Right lobe of liver (tissue), 6 donors: ENCODE measurements around the gene HSPA12B. TPM values are rescaled to one million over a fixed set of nuclear protein-coding genes. Genes with fewer than 3 reads are reported as not detected.

Experiments used
- ATAC-seq, 4 donors: fragments of 200-7000 bp; cut with Tn5 transposase; one replicate each; pipeline ENCODE4 v1.9.1; 2020; ENCODE audit warnings: mild to moderate bottlenecking in 4 of 4, moderate library complexity in 4 of 4
- DNase-seq, 3 donors: peaks; one replicate each; pipeline ENCODE4 v3.0.0-alpha.2; 2020
- H3K27ac ChIP-seq, 3 donors: fragments of 200-600 bp; one replicate each; pipeline ENCODE4 v1.8.0; 2022
- H3K27me3 ChIP-seq, 2 donors: fragments of 200-600 bp; one replicate each; pipeline ENCODE4 v1.8.0; 2022
- H3K36me3 ChIP-seq, 4 donors: fragments of 200-600 bp; sonication (generic) in 1 of 4; one replicate each; pipeline versions ENCODE4 v1.5.1 to v1.8.0; 2017 to 2022; ENCODE audit warnings: control low read depth in 1 of 4
- H3K4me1 ChIP-seq, 4 donors: fragments of 200-600 bp; sonication (generic) in 1 of 4; one replicate each; pipeline versions ENCODE4 v1.5.1 to v1.8.0; 2017 to 2022; ENCODE audit warnings: control low read depth in 1 of 4
- H3K4me3 ChIP-seq, 3 donors: fragments of 200-600 bp; one replicate each; pipeline ENCODE4 v1.8.0; 2022
- H3K9me3 ChIP-seq, 4 donors: fragments of 200-600 bp; sonication (generic) in 1 of 4; one replicate each; pipeline versions ENCODE4 v1.5.1 to v1.8.0; 2017 to 2022; ENCODE audit warnings: control low read depth in 1 of 4
- POLR2A ChIP-seq: fragments of 450-650 bp; IDR thresholded peaks from one replicate; pipeline ENCODE4 v1.6.1; 2017; ENCODE audit warnings: antibody characterized with exemption, mild to moderate bottlenecking
- WGBS: methylation state at CpG from one replicate; pipeline ENCODE4 v1.1.6; 2018; ENCODE audit warnings: low coverage, low lambda C conversion rate; ENCODE audit not compliant: insufficient coverage; ENCODE audit errors: missing lambda C conversion rate; 5-methylcytosine and 5-hydroxymethylcytosine counted together
- intact Hi-C, 2 donors: fragments of 100-400 bp; cut with DNase I; formaldehyde crosslinking; loops; one replicate each; pipeline versions ENCODE4 v1.11.2 to v1.14.1; 2022
- total RNA-seq, 6 experiments: library from RNA; depleted of rRNA in 2 of 6; stranded (reverse); fragments of >200 nt in 2 of 6; fragmentation: NEBNext Ultra II Directional in 3 of 6; extraction: Animal tissue kit (Norgen Biotek cat#: 25700) in 3 of 6; gene quantifications; one replicate each; pipeline versions ENCODE4 v1.1.0 to v1.2.4, GENCODE V29; 2016 to 2023
- TF ChIP-seq, protein P1 (sequence below), 4 donors: fragments of 200-600 bp in 3 of 4; fragments of 450-650 bp in 1 of 4; IDR thresholded peaks; one replicate each; pipeline versions ENCODE4 v1.5.1 to v1.8.0; 2016 to 2022; ENCODE audit warnings: antibody characterized with exemption in 4 of 4, mild to moderate bottlenecking in 2 of 4
- donor health status: DM: no; HTN: yes; CAD: no.
- donor health status: DM: no; HTN: no; CAD: no.
- donor health status: DM: no; HTN: no; CAD: no.
- donor health status: DM: no; HTN: yes; CAD: no.
- donor health status: DM: no; HTN: yes; CAD: no.

HSPA12B gene
- total RNA-seq, 6 experiments from 2014 or later: 0.46 to 2.2 (median 0.97) TPM

DNA sequence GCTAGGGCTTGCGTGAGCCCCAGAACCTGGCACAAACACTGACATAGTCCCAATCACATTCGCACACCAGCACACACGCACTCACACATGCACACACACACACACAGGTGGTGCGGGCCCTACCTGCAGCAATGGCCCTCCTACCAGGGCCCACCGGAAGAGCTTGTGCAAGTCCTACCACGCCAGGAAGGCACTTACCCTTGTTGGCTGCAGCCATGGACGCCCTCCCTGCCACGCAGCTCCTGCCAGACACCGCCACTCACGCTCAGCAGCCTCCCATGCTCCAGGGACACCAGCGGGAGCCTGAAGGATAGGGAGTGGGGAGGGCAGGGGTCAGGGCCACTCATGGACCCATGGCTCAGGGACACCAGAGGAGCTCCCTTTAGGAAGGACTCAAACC, 27.4 kb downstream of the HSPA12B start:
- Histone ChIP-seq H3K4me1 (no peaks in the 10 kb centered on the region), H3K4me3 (no peak overlapping the region), H3K27ac (no peak overlapping the region), H3K27me3 (no peaks in the 10 kb centered on the region), H3K36me3 (no peaks in the 10 kb centered on the region), H3K9me3 (no peaks in the 10 kb centered on the region)
- DNase-seq: no peak
- no CpG with 5 or more reads among the region's 11 CpGs for WGBS
- intact Hi-C loops: no loop called here
- ATAC-seq: no peak
- TF ChIP-seq, protein P1, sequence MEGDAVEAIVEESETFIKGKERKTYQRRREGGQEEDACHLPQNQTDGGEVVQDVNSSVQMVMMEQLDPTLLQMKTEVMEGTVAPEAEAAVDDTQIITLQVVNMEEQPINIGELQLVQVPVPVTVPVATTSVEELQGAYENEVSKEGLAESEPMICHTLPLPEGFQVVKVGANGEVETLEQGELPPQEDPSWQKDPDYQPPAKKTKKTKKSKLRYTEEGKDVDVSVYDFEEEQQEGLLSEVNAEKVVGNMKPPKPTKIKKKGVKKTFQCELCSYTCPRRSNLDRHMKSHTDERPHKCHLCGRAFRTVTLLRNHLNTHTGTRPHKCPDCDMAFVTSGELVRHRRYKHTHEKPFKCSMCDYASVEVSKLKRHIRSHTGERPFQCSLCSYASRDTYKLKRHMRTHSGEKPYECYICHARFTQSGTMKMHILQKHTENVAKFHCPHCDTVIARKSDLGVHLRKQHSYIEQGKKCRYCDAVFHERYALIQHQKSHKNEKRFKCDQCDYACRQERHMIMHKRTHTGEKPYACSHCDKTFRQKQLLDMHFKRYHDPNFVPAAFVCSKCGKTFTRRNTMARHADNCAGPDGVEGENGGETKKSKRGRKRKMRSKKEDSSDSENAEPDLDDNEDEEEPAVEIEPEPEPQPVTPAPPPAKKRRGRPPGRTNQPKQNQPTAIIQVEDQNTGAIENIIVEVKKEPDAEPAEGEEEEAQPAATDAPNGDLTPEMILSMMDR (IDR thresholded peaks at IDR 0.05): no peak
- TF ChIP-seq POLR2A: no peak

DNA sequence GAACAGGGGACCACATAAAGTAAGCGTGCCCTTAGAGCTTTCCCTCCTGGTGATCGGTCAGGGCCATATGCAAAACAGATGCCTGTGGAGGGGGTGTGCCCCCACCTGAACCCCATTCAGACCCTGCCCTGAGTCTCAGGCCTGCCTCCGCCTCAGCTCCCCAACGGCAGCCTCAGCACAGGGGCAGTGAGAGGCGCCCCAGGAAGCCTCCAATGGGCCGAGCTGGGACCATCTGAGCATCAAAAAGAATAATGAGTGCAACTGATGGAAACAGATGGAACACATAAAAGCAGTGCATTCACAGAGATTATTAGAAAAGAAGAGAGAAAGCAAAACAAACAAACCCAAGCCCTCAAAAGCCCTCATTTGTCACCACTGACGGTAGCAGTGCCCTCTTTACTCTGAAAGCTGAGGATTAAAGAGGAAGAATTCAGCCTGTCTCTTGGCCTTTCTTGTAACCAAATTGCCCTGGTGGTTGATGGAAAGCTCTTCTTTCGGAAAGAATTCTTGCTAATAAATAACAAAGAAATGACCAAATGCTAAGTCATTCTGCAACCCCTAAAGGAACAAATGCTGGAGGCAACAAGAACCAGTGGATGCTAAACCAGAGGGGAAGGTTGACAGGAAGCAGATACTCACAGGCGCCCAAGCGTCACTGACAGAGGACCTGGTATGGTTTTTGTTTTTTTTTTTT, 28.3 kb downstream of the HSPA12B start:
- WGBS: 74% methylated on average over 8 of the region's 10 CpGs
- Histone ChIP-seq H3K36me3 (no peaks in the 10 kb centered on the region), H3K4me1 (no peaks in the 10 kb centered on the region), H3K9me3 (no peaks in the 10 kb centered on the region), H3K27ac (no peak overlapping the region), H3K4me3 (no peak overlapping the region), H3K27me3 (no peaks in the 10 kb centered on the region)
- no peak for ATAC-seq
- TF ChIP-seq POLR2A: no peak
- TF ChIP-seq, protein P1 (IDR thresholded peaks at IDR 0.05): no peak
- intact Hi-C loops: no loop called here
- no peak for DNase-seq

DNA sequence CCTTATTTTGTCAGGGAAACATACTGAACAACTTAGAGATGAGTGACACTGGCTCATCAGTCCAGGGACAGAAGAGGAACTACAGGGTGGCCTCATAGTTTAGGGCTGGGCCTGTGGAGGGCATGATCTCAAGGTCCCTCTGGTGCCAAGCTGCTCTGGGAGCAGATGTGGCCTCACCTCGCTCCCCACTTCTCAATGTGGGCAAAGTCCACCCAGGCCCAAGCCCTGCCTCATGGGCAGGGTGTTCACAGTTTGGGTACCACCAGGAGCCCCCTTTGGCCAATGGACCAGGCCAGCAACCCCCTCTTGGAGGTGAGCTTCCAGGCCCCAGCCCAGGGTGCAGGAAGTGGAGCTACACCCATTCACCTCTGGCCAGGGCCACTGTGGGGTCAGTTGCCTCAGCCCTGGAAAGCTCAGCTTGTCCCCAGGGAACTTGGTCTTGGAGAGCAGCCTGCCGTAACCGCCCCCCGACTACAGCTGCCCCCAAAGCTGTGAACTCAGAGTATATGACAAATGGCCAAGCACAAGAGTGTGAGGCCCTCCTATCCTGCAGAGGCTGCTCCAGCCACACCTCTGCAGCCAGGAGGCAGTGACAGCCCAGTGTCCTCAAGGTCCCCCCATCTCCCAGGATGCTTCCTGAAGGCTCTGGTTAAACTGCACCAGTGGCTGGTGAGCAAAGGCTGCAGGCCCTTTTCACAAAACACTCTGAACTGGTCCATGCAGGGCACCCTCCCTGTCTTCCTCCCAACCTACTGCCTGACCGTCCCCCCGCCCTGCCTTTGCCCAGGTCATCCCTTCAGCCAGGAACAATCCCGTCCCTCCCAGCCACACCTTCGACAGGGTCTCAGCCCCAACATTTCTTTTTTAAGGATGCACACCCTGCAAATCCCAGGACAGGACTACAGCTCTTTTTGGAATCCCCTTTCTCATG, 31.5 kb downstream of the HSPA12B start:
- TF ChIP-seq, protein P1 (IDR thresholded peaks at IDR 0.05): no peak
- no peak for TF ChIP-seq POLR2A
- H3K4me1 ChIP-seq: peaks cover 0 to 13% (median 4%) of the 10 kb centered on the region in 4 donors
- intact Hi-C loops: no loop called here
- peak in 1 of 3 donors; percentile 39 for DNase-seq
- no peaks in the 10 kb centered on the region for H3K9me3 ChIP-seq
- ATAC-seq: no peak
- no peaks in the 10 kb centered on the region for H3K36me3 ChIP-seq
- no peak overlapping the region for H3K27ac ChIP-seq
- no peaks in the 10 kb centered on the region for H3K27me3 ChIP-seq
- WGBS: 94% methylated on average over 5 of the region's 8 CpGs
- no peak overlapping the region for H3K4me3 ChIP-seq

DNA sequence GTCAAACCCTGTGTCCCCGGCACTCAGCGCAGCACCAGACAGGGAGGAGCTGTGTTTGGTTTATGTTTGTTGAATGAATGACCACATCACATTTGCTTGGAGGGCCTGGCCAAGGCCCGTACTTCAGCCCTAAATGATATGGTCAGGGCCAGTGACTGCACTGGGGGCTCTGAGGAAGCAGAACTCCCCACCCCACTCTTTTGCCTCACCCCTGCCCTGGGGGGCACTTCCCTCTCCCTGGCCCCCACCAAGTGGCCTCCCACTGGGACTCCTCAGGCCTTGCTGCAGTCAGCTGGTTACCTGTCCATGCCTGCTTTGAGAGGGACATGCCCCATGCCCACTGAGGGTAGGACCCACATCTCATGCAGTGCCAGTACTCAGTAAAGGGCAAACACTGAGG, 32.2 kb downstream of the HSPA12B start:
- no peak overlapping the region for H3K27ac ChIP-seq
- ATAC-seq: no peak
- WGBS: 100% methylated on average over 3 of the region's 3 CpGs
- TF ChIP-seq, protein P1 (IDR thresholded peaks at IDR 0.05): no peak
- no peak for TF ChIP-seq POLR2A
- no peaks in the 10 kb centered on the region for H3K9me3 ChIP-seq
- no peaks in the 10 kb centered on the region for H3K36me3 ChIP-seq
- H3K4me1 ChIP-seq: peaks cover 0 to 14% (median 4%) of the 10 kb centered on the region in 4 donors
- intact Hi-C loops: no loop called here
- no peak overlapping the region for H3K4me3 ChIP-seq
- DNase-seq: peak in 1 of 3 donors; percentile 42
- H3K27me3 ChIP-seq: no peaks in the 10 kb centered on the region
